Lung (tissue), 12 donors: ENCODE results near the gene OLFML1. TPM values are rescaled to one million over a fixed set of nuclear protein-coding genes. Genes with fewer than 3 reads are reported as not detected.

Source experiments
- ATAC-seq: fragments of 200-7000 bp; cut with Tn5 transposase; one replicate; pipeline ENCODE4 v1.9.1; 2020; ENCODE audit warnings: moderate number of reproducible peaks; ENCODE audit not compliant: insufficient read depth, low FRiP score
- DNase-seq, 3 donors: peaks; one replicate each; pipeline ENCODE4 v3.0.0-alpha.2; 2013 to 2017
- H3K27ac ChIP-seq, 2 donors: one replicate each; pipeline ENCODE4 v1.5.1; 2013; ENCODE audit warnings: mild to moderate bottlenecking in 2 of 2, moderate library complexity in 2 of 2, control low read depth in 1 of 2, inconsistent platforms in 1 of 2, low read depth in 1 of 2, low read length in 1 of 2
- H3K27me3 ChIP-seq, 3 donors: one replicate each; pipeline ENCODE4 v1.5.1; 2013; ENCODE audit warnings: low read length in 2 of 3; ENCODE audit not compliant: control insufficient read depth in 3 of 3, insufficient read depth in 3 of 3
- H3K36me3 ChIP-seq, 4 donors: one replicate each; pipeline ENCODE4 v1.5.1; 2013; ENCODE audit warnings: low read length in 4 of 4, mild to moderate bottlenecking in 1 of 4, moderate library complexity in 1 of 4; ENCODE audit not compliant: control insufficient read depth in 4 of 4, insufficient read depth in 4 of 4
- H3K4me1 ChIP-seq, 5 donors: one replicate each; pipeline ENCODE4 v1.5.1; 2013; ENCODE audit warnings: low read length in 5 of 5, mild to moderate bottlenecking in 2 of 5, moderate library complexity in 1 of 5; ENCODE audit not compliant: control insufficient read depth in 5 of 5, insufficient read depth in 5 of 5
- H3K4me3 ChIP-seq: one replicate; pipeline ENCODE4 v1.5.1; 2013; ENCODE audit warnings: mild to moderate bottlenecking, control low read depth, moderate library complexity
- H3K9ac ChIP-seq, 2 donors: one replicate each; pipeline ENCODE4 v1.5.1; 2013; ENCODE audit warnings: low read length in 2 of 2, control low read depth in 1 of 2; ENCODE audit not compliant: insufficient read depth in 1 of 2
- H3K9me3 ChIP-seq, 4 donors: one replicate each; pipeline ENCODE4 v1.5.1; 2013; ENCODE audit warnings: low read length in 3 of 4, mild to moderate bottlenecking in 1 of 4, moderate library complexity in 1 of 4; ENCODE audit not compliant: control insufficient read depth in 4 of 4, insufficient read depth in 3 of 4
- CTCF ChIP-seq: IDR thresholded peaks from 2 replicates; pipeline ENCODE4 v1.5.1; 2012; ENCODE audit warnings: mild to moderate bottlenecking; ENCODE audit errors: control extremely low read depth, extremely low read depth
- WGBS, 2 donors: extraction: QIAGEN DNeasy Blood & Tissue Kit; methylation state at CpG; one replicate each; pipeline ENCODE4 v1.1.7; 2013; 5-methylcytosine and 5-hydroxymethylcytosine counted together
- polyA plus RNA-seq, 2 donors: library from polyadenylated mRNA; stranded (reverse); fragments of 200-250 nt; gene quantifications; one replicate each; pipeline ENCODE4 v1.2.1, GENCODE V29; 2013
- total RNA-seq, 2 donors: library from RNA; depleted of rRNA in 1 of 2; stranded (reverse); fragments of >200 nt in 1 of 2; gene quantifications; one replicate each; pipeline ENCODE4 v1.2.1, GENCODE V29; 2014 to 2021
- donor health status: control.
- donor health status: control.
- donor health status: Bipolar disorder and iron deficiency.
- donor health status: healthy.
- donor health status: DM: yes; HTN: yes; CAD: no.

The OLFML1 gene
- total and polyA plus RNA-seq, 4 donors = 2.6 to 28.1 (median 9.5) TPM

DNA sequence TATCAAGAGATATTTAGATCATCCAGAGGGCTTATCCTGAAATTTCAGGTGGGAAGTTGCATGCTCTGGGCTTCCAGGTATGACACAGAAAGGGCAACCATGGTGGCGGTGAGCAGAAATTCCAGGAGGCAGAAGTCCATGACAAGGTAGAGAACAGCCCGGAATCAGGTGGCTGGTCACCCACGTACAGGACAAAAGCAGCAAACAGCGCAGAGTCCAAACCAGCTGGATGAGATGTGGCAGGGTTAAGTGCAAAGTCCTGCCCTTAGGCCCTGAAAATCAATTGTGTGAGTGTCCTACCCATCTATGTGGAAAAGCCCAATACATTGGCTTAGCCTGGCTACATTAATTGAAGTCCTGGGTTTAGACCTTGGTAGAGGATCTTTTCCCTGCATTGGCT lies 40.1 kb downstream of the OLFML1 start:
- DNase-seq (no peak), ATAC-seq (no peak)
- 98 to 100% methylated on average over 4 of the region's 4 CpGs for WGBS, 2 donors
- no peak overlapping the region for H3K27ac ChIP-seq
- H3K36me3 ChIP-seq = no peaks in the 10 kb centered on the region
- no peaks in the 10 kb centered on the region for H3K27me3 ChIP-seq
- no peak overlapping the region for H3K4me3 ChIP-seq
- TF ChIP-seq CTCF = no peak
- H3K4me1 ChIP-seq = peaks cover 0 to 8% (median 4%) of the 10 kb centered on the region in 5 donors
- H3K9ac ChIP-seq = no peak overlapping the region
- H3K9me3 ChIP-seq = peaks cover 0 to 2% (median 0%) of the 10 kb centered on the region in 4 donors

- no peak overlapping the region for H3K27ac ChIP-seq
- no peaks in the 10 kb centered on the region for H3K27me3 ChIP-seq
- no peak for TF ChIP-seq CTCF
- 42 to 58% methylated on average over 1 of the region's 1 CpG for WGBS, 2 donors
- no peak overlapping the region for H3K4me3 ChIP-seq
- no peak for ATAC-seq
- no peak overlapping the region for H3K9ac ChIP-seq
- H3K9me3 ChIP-seq = peaks cover 0 to 2% (median 0%) of the 10 kb centered on the region in 4 donors
- no peaks in the 10 kb centered on the region for H3K36me3 ChIP-seq
- DNase-seq = no peak
- peaks cover 0 to 8% (median 4%) of the 10 kb centered on the region in 5 donors for H3K4me1 ChIP-seq
Measured at GRCh38 chr11:7527029-7527428, 41.7 kb downstream of the OLFML1 start.

DNA sequence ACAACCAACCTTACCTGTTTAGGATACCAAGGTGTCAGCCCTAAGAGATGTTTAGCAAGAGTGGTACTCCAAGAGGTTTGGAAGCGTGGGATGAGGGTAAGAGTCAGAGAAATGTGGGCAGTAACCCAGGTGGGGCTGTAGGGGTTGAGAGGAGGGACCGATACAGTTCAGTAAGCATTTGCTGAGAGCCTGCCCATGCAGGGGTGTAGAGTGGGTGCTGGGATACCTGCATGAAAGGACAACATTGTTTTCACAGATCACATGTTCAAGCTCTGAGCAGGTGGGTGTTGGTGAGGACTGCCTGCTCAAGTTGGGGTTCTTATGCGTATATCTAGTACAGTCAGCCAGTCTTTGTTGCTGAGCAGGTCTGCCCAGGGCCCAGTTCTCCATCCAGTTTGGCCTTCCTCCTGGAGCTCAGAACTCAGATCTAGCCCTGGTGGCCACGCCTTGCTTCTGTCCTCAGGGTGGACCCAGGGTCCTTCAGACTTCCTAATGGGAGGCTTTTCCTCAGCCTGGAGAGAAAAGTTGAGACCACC lies 43.3 kb downstream of the OLFML1 start:
- TF ChIP-seq CTCF = no peak
- no peak overlapping the region for H3K9ac ChIP-seq
- DNase-seq = peak in 2 of 3 donors; percentile 23 to 39
- WGBS, 2 donors = 93 to 94% methylated on average over 4 of the region's 4 CpGs
- H3K27me3 ChIP-seq = no peaks in the 10 kb centered on the region
- H3K4me3 ChIP-seq = no peak overlapping the region
- H3K4me1 ChIP-seq = peaks cover 0 to 8% (median 4%) of the 10 kb centered on the region in 5 donors
- H3K36me3 ChIP-seq = no peaks in the 10 kb centered on the region
- H3K9me3 ChIP-seq = peaks cover 0 to 2% (median 0%) of the 10 kb centered on the region in 4 donors
- no peak overlapping the region for H3K27ac ChIP-seq
- no peak for ATAC-seq
